GM19324 (cell line): ENCODE results near the gene C19orf18.
"Not testable (repeated sequence)": the region's sequence is repeated elsewhere in the genome, so short reads cannot be mapped to it uniquely, and the experiment has no call there.

ENCODE experiments used
- ATAC-seq: cut with Tn5 transposase; IDR thresholded peaks from one replicate; pipeline ENCODE4 v1.9.1; 2021; ENCODE audit warnings: mild to moderate bottlenecking, moderate library complexity; ENCODE audit not compliant: unreplicated experiment, low FRiP score

C19orf18 gene

GRCh38 chr19:57974434-57974833 is at the start of gene C19orf18:
TSS of gene C19orf18 (minus strand) at chr19:57974534. CDS start at chr19:57974432, 102 bp downstream.
- ATAC-seq = no peak

DNA sequence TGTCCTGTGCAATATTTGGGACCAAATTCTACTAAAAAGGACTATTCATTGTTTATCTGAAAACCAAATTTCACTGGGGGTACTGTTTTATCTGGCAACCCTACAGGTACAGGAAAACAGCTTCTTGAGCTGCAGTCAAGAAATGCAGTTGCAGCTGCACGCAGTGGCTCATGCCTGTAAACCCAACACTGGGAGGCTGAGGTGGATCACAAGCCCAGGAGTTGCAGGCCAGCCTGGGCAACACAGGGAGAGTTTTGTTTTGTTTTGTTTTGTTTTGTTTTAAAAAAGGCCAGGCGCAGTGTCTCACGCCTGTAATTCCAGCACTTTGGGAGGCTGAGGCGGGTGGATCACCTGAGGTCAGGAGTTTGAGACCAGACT is 47.9 kb upstream of the C19orf18 start:
- ATAC-seq = no peak

DNA sequence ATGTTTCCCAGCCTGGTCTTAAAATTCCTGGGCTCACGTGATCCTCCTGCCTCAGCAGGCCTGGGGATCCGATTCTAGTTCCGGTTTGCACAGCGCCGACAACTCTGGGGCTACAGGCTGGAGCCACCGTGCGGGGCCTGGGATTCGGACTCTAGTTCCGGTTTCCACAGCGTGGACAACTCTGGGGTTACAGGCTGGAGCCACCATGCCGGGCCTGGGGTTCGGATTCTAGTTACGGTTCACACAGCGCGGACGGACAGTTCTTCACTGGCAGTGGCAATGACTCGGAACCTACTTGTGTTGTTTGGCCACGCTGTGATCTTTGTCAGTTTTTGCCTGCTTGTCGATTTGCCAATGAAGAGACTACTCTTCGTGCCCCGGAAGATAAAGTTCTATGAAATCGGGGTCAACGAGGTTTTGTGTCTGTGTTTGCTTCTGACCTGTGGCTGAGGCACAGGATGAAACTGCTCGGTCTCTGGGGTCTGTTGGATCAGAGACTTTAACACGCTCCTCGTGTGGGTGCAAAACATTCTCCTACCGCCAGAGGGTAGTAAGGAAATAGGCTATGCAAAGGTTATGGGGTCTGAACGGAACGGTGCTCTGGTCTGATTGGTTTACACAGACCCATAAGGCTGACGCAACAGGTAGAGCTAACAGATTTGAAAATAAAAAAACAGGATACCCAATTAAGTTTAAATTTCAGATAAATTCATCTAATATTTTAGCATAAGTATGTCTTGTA is 47.4 kb upstream of the C19orf18 start:
- ATAC-seq = no peak

DNA sequence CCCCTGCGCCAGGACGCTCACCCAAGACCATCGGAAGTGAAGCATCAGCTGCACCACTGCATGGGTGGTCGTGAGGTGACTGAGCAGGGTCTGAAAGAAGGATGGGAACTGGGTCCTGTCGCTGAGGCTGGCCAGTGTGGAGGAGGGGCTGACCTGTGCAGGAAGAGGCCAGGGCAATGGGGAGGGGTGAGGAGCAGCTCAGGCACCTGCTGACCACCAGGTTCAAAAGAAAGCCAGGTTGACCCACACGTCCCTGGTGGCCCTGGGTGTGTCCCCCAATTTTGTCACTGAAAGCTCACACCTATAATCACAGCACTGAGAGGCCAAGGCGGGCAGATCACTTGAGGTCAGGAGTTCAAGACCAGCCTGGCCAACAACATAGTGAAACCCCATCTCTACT is 45.8 kb upstream of the C19orf18 start:
- no peak for ATAC-seq

- ATAC-seq = no peak
Observed at GRCh38 chr19:58014141-58014540, 39.8 kb upstream of the C19orf18 start.

DNA sequence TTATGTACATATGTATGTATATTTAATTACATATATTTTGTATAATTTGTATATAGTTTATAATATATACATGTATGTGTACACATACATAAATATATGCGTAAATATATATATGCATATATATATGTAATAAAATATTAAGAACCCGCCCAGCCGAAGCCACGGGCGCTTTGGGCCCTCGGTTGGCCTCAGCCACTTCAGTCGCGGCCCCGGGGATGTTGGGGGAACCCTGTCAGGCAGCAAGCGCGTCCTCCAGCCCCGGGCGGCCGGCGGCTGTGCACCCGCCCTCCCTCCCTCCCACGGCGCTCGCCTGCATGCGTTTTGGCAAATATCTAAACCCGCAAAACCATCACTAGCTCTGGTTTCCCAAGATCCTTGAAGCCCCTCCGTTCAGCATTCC is 36.2 kb upstream of the C19orf18 start:
- no peak for ATAC-seq

DNA sequence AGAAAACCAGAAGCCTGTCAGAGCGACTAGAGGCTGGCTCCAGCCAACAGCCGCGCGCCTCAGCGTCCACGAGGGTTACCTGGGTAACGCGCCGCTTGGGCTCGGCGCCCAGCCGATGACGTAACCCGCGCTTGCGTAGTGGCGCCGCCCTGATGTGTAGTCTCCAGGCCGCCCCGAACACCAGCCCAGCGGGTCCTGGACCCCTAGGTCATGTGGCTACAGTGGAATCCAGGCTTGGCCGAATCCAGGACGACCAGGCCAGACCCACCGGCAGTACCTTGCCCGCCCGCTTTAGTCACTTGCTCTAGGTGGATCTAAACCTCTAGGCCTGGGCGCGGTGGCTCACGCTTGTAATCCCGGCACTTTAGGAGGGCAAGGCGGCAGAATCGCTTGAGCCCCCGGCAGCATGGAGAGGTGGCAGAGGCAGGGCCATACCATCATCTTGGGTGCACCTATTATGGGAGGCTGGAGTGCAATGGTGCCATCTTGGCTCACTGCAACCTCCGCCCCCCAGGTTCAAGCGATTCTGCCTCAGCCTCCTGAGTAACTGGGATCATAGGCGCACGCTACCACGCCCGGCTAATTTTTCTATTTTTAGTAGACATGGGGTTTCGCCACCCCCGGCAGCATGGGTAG is 35.5 kb upstream of the C19orf18 start:
- ATAC-seq = no peak

GRCh38 chr19:58009301-58009665 is 34.9 kb upstream of the C19orf18 start:
- no peak for ATAC-seq

- not testable (repeated sequence) for ATAC-seq
Observed at GRCh38 chr19:58008877-58009276, 34.5 kb upstream of the C19orf18 start.

DNA sequence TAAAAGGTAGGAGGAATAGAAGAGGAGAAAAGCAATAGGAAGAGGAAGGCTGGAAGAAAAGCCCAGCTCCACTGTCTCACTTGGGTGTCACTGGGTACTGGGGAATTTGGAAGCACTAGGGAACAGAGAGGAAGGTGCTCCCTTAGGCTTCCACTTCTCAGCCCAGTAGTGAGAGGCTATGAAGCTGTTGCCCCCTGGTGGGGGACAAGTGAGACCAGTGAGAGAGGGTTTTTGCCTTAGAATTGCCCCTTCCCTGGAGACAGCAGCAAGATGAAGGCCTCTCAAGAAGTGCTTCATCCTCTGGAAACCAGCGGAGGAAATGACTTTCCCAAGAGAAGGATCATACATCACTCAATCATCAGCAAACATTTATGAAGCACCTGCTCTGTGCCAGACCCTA is 33.0 kb upstream of the C19orf18 start:
- no peak for ATAC-seq

- no peak for ATAC-seq
Observed at GRCh38 chr19:58003174-58003828, 29.0 kb upstream of the C19orf18 start.

GRCh38 chr19:58002384-58003173 is 28.2 kb upstream of the C19orf18 start, which contains the start of gene ZNF606:
TSS of gene ZNF606 (minus strand) at chr19:58002820. CDS start at chr19:58001319, 1,501 bp downstream.
- peak; percentile 91 for ATAC-seq

- peak; percentile 19 for ATAC-seq
Observed at GRCh38 chr19:58001895-58002369, 27.6 kb upstream of the C19orf18 start.

DNA sequence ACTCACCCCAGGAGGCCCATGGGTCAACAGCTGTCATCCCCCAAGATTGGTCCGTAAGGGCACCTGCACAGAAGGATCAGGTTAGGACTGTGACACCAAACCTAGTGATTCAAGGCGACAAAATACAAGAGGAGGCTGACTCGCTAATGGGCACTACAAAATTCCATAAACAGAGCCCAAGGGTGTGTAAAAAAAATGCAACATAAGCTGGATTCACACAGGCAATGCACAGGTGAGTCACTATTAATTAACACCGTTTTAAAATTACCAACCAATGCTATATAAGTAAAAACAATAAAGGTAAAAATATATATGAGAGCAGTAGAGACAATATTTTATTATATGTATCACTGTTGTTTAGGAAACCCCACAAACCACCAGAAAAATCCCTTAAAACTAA is 26.3 kb upstream of the C19orf18 start:
- ATAC-seq = no peak

GRCh38 chr19:57992841-57993240 is 18.5 kb upstream of the C19orf18 start:
- ATAC-seq = no peak

DNA sequence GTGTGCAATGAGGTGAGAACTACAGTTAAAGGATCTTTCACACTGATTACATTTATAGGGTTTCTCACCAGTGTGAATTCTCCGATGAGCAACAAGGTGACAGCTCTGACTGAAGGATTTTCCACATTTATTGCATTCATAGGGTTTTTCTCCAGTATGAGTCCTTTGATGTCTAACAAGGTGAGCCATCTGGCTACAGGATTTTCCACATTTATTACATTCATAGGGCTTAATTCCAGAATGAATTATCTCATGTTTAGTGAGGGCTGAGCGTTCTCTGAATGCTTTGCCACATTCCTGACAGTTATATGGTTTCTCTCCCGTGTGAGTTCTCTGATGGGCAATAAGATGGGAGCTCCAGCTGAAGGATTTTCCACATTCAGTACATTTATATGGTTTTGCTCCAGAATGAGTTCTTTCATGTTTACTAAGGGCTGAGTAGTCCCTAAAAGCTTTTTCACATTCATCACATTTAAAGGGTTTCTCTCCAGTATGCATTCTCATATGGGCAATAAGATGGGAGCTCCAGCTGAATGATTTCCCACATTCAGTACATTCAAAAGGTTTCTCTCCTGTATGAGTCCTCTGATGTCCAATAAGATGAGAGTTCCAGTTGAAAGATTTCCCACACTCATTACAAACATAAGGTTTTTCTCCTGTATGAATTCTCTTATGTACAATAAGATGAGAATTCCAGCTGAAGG is 4.4 kb upstream of the C19orf18 start:
- no peak for ATAC-seq

DNA sequence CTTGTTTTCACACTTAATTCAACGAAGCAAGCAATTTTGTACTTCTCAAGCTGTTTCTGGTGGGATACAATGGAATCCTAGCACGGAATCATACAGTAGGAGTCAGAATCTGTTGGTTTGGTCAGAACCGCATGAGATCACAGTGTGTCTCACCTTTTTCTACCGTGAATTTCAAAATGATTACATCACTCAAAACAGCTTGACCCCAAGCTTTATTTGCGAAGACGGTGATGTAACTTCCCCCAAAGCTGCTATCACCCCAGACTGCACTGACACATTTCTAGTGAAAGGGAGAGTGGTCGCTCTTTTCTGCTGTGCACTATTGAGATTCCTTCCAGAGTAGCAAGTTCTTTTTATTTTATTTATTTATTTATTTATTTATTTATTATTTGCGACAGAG is 9.6 kb downstream of the C19orf18 start:
- no peak for ATAC-seq

- no peak for ATAC-seq
Observed at GRCh38 chr19:57961785-57962184, 12.5 kb downstream of the C19orf18 start.

- no peak for ATAC-seq
Observed at GRCh38 chr19:57954996-57955395, 19.3 kb downstream of the C19orf18 start.

DNA sequence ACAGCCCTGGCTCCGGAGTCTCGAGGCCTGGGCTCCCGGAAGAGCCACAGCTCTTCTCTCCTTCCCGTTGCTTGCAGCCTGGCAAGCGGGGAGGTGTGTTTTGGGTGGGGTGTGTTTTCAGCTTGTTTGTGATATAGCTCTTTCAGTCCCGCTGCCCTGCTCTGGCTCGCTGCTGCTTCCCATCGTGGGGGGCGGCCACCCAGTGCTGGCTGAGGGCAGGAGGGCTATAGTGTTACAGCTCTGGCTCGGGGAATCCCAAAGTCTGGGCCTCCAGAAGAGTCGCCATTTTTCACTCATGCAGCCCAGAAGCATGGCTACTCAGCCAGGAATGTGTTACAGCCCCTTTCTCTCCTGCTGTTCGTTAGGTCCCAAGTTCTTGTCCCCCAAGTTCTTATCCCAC is 24.6 kb downstream of the C19orf18 start:
- no peak for ATAC-seq
